ENCODE results near the gene ADSS1. TPM values are rescaled to one million over a fixed set of nuclear protein-coding genes. Genes with fewer than 3 reads are reported as not detected.

Gene ADSS1
- total RNA-seq, 1 donor from 2014 or later: 5.5 TPM

DNA sequence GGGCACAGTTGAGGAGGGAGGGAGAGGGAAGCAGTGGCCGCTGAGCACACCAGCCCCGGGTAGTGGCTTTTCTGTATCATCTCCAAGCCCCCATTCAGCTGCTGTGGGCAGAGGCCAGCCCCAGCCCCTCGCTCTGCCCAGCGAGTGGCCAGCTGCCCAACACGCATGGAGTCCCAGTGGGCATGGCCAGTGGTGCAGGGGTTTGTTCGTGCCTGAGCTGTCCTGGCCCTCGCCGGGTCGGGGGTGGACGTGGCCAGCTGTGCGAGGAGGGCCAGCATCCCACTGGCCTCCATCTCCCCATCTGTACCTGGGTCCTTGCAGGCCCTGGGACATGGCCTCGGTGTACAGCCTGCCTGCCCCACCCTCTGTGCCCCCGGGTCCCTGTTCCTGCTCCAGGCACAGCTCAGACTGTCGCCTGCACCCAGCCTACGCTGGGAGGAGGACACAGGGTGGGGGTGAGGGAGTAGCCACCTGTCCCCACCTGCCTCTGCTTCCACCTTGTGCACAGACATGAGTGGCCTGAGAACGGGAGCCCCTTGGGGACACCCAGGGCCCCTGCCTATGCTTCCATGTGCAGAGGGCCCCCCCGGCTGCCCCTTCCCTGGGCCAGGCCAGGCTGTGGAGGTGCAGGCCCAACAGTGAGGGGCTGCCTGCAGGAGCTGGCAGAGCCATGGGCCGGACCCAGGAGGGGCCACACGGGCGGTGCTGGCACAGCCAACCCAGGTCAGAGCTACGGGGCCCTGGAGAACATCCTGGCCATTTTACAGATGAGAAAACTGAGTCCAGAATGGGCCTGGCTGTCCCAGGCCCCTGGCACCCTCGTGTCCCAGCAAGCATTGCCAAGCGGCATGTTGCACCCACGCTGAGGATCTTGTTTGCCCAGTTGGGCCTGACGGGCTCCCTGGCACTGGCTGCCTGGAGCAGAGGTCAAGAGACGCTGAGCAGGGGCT lies 30.3 kb upstream of the ADSS1 start:
- Histone ChIP-seq H3K9me3 (no peaks in the 10 kb centered on the region), H3K4me1 (peaks cover 68% of the 10 kb centered on the region), H3K27ac (no peak overlapping the region), H3K36me3 (no peaks in the 10 kb centered on the region), H3K27me3 (no peaks in the 10 kb centered on the region), H3K4me3 (no peak overlapping the region)
- DNase-seq (no peak), ATAC-seq (no peak)
- TF ChIP-seq CTCF (IDR thresholded peaks at IDR 0.05): no peak
- intact Hi-C loops (cut with DNase I): no loop called here

DNA sequence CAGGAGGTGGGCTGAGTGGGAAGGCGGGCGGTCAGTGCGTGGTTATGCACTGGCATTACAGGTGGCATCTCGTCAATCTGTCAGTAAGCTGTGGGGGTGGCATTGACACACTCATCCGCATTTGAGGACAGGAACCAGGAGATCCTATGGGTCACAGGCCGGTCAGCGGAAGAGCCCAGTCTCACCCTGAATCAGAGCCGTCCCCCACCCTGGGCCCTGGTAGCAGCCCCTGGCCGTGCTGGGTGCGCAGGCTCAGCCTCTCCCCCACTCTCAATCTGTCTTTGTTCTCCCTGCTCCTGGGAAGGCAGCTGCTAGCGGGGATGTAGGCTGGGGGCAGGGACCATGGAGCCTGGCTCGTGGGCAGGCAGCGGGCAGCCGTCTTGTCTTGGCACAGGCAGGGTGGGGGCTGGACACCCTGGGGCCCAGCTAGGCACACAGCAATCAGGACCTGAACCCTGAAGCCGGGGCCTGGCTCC lies 29.5 kb upstream of the ADSS1 start:
- no peak for TF ChIP-seq CTCF (IDR thresholded peaks at IDR 0.05)
- Histone ChIP-seq H3K4me3 (no peak overlapping the region), H3K9me3 (no peaks in the 10 kb centered on the region), H3K36me3 (no peaks in the 10 kb centered on the region), H3K4me1 (peaks cover 70% of the 10 kb centered on the region), H3K27ac (peak overlapping the region; percentile 60), H3K27me3 (no peaks in the 10 kb centered on the region)
- ATAC-seq (no peak), DNase-seq (no peak)
- intact Hi-C loops (cut with DNase I): no loop called here

- H3K27ac ChIP-seq: peak overlapping the region; percentile 60
These were observed 28.9 kb upstream of the ADSS1 start for GRCh38 chr14:104694991-104695659.

DNA sequence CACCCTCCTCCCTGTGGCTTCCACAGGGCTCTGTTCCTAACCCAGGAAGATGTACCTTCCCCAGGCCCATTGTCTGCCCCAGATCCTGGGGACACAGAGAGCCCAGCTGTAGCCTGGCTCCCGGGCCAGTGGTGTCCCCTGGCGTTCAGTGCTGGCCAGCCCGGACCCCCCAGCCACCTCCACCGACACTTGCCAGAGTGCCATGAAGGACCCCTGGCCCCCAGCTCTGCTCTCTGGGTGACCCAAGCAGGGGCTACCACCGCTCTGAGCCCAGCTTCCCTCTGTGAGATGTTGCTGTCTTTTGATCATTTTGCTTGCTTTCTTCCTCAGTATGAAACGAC lies 28.4 kb upstream of the ADSS1 start:
- Histone ChIP-seq H3K27ac (no peak overlapping the region), H3K9me3 (no peaks in the 10 kb centered on the region), H3K36me3 (no peaks in the 10 kb centered on the region), H3K4me3 (no peak overlapping the region), H3K4me1 (peaks cover 69% of the 10 kb centered on the region), H3K27me3 (no peaks in the 10 kb centered on the region)
- ATAC-seq (no peak), DNase-seq (no peak)
- intact Hi-C loops (cut with DNase I): no loop called here
- TF ChIP-seq CTCF (IDR thresholded peaks at IDR 0.05): no peak

More at GRCh38 chr14:104694991-104695659, 28.9 kb upstream of the ADSS1 start:
- DNase-seq (no peak), ATAC-seq (peak; percentile 3)
- Histone ChIP-seq H3K9me3 (no peaks in the 10 kb centered on the region), H3K4me1 (peaks cover 72% of the 10 kb centered on the region), H3K27me3 (no peaks in the 10 kb centered on the region), H3K36me3 (no peaks in the 10 kb centered on the region), H3K4me3 (no peak overlapping the region)
- TF ChIP-seq CTCF (IDR thresholded peaks at IDR 0.05): no peak
- intact Hi-C loops (cut with DNase I): no loop called here

GRCh38 chr14:104696671-104697316 lies 27.2 kb upstream of the ADSS1 start:
- no peaks in the 10 kb centered on the region for H3K9me3 ChIP-seq
- H3K27ac ChIP-seq: no peak overlapping the region
- H3K36me3 ChIP-seq: peaks cover 8% of the 10 kb centered on the region
- intact Hi-C loops (cut with DNase I): no loop called here
- no peaks in the 10 kb centered on the region for H3K27me3 ChIP-seq
- ATAC-seq (no peak), DNase-seq (no peak)
- H3K4me3 ChIP-seq: no peak overlapping the region
- H3K4me1 ChIP-seq: peaks cover 57% of the 10 kb centered on the region
- no peak for TF ChIP-seq CTCF (IDR thresholded peaks at IDR 0.05)

Measured in upper lobe of right lung (tissue), 1 donor.